Astrocyte of the cerebellum (primary cell): ENCODE results near the gene CR1.

Source experiments
- DNase-seq: peaks from one replicate; pipeline ENCODE4 v3.0.0-alpha.2; 2011; ENCODE audit warnings: low read depth
- H3K4me3 ChIP-seq: 2 replicates; pipeline ENCODE4 v1.5.1; 2011; ENCODE audit warnings: mild to moderate bottlenecking, low read depth, low read length, moderate library complexity
- in situ Hi-C: cut with HindIII; loops from 2 replicates; pipeline ENCODE4 v1.10.0; 2017; ENCODE audit warnings: low sequenced_read_pairs
- TF ChIP-seq, protein P1 (sequence below): IDR thresholded peaks from 2 replicates; pipeline ENCODE4 v1.5.1; 2012; ENCODE audit warnings: low read length, low read depth, moderate library complexity, mild to moderate bottlenecking; ENCODE audit errors: missing control alignments

CR1 gene

GRCh38 chr1:207500306-207500705 lies 4.3 kb downstream of the CR1 start:
- DNase-seq, result no peak
- TF ChIP-seq, protein P1, sequence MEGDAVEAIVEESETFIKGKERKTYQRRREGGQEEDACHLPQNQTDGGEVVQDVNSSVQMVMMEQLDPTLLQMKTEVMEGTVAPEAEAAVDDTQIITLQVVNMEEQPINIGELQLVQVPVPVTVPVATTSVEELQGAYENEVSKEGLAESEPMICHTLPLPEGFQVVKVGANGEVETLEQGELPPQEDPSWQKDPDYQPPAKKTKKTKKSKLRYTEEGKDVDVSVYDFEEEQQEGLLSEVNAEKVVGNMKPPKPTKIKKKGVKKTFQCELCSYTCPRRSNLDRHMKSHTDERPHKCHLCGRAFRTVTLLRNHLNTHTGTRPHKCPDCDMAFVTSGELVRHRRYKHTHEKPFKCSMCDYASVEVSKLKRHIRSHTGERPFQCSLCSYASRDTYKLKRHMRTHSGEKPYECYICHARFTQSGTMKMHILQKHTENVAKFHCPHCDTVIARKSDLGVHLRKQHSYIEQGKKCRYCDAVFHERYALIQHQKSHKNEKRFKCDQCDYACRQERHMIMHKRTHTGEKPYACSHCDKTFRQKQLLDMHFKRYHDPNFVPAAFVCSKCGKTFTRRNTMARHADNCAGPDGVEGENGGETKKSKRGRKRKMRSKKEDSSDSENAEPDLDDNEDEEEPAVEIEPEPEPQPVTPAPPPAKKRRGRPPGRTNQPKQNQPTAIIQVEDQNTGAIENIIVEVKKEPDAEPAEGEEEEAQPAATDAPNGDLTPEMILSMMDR, result no peak
- in situ Hi-C loops, result no loop called here

DNA sequence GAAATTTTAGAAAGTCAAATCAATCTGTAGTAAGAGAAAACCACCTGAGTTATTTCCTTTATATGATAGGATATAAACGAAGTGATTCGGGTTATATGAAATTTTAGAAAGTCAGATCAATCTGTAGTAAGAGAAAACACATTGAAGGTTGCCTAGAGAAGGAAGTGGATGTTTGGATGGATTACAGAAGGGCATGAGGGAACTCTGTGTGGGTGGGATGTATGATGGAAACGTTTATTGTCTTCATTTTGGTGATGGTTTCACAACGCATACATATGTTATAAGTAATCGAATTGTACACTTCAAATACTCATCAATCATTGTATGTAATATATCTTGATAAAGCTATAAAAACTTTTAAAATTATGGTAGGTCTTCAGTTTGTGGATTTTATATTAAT lies 5.1 kb downstream of the CR1 start:
- no peak overlapping the region for H3K4me3 ChIP-seq
- in situ Hi-C loops, result no loop called here
- no peak for DNase-seq
- TF ChIP-seq, protein P1, result no peak

More at GRCh38 chr1:207500306-207500705, 4.3 kb downstream of the CR1 start:
- no peak overlapping the region for H3K4me3 ChIP-seq

DNA sequence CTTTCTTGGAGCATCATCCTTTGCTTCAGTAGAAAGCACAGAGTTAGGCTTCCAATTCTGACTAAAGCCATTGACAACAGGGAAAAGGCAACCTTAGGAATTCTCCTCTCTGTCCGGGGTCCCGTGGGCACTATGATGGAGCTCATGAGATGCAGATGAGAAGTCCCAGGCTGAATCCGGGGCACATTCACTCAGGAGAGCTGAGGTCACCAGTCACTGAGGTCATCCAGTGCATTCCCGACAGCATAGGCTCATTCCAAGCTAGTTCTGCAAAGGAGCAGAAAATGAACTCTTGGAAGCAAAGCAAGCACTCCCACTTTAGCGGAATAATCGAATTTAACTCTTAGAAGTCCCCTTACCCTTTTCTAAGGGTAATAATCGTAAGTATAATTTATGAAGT lies 6.8 kb downstream of the CR1 start:
- TF ChIP-seq, protein P1, result no peak
- H3K4me3 ChIP-seq, result no peak overlapping the region
- DNase-seq, result no peak
- in situ Hi-C loops, result no loop called here

- TF ChIP-seq, protein P1, result no peak
- in situ Hi-C loops, result no loop called here
- H3K4me3 ChIP-seq, result no peak overlapping the region
- DNase-seq, result no peak
Observed at GRCh38 chr1:207503950-207504349, 8.0 kb downstream of the CR1 start.

DNA sequence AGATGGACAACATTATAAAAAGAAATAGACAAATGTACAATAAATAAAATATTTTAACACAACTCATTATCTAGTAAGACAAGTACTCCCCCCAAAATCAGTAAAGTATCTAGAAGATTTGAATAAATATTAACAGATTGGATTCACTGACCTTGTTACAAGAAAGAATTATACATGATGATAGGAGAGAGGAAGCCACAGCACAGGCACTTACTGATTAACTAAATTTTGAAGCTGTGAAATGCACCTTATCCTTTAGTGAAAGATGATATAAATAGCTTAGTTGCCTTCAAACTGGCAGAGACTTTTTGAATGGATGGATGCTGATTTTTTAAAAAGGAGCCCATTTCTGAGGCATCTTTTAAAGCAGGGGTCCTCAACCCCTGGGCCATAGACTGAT lies 8.5 kb downstream of the CR1 start:
- in situ Hi-C loops, result no loop called here
- TF ChIP-seq, protein P1, result no peak
- no peak for DNase-seq
- H3K4me3 ChIP-seq, result no peak overlapping the region

DNA sequence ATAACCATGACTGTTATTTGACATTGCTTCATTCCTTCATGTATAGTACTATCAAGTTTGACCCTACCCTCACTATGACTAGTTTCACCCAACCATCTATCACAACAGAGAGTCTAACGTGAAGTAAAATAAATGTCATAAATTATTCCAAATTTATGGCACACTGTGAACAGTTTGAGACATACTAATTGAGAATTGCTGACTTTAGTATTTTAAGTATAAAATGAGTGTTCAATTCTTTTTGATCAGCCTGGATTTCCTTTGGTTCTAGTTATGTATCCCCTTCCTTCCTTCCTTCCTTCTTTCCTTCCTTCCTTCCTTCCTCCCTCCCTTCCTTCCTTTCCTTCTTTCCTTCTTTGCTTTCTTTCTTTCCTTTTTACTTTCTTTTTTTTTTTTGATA lies 14.5 kb downstream of the CR1 start:
- no peak for DNase-seq
- in situ Hi-C loops, result no loop called here
- TF ChIP-seq, protein P1, result no peak
- no peak overlapping the region for H3K4me3 ChIP-seq

DNA sequence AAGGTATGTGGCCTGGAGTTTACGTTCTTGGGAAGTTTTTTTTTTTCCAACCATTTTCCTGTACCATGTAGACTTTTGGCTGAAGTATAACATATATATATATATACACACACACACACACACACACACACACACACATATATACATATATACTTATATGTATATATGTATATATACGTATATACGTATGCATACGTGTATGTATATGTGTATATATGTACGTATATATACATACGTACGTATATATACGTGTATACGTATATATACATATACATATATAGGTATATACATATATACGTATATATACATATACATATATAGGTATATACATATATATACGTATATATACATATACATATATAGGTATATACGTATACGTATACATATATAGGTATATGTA lies 18.9 kb downstream of the CR1 start:
- in situ Hi-C loops, result no loop called here
- no peak for DNase-seq
- no peak overlapping the region for H3K4me3 ChIP-seq
- TF ChIP-seq, protein P1, result no peak
